HG03060 (cell line): Measurements from ENCODE around the gene RIMBP2.

ENCODE experiments used
- ATAC-seq: cut with Tn5 transposase; IDR thresholded peaks from one replicate; pipeline ENCODE4 v1.9.1; 2021; ENCODE audit warnings: low read depth, moderate number of reproducible peaks; ENCODE audit not compliant: unreplicated experiment

RIMBP2 gene

GRCh38 chr12:130556486-130557055 lies 159.5 kb downstream of the RIMBP2 start:
- ATAC-seq, result no peak

- no peak for ATAC-seq
These were observed 160.2 kb downstream of the RIMBP2 start for GRCh38 chr12:130555628-130556485.

GRCh38 chr12:130555221-130555620 lies 160.9 kb downstream of the RIMBP2 start:
- ATAC-seq, result no peak

- ATAC-seq, result no peak
These were observed 163.6 kb downstream of the RIMBP2 start for GRCh38 chr12:130552483-130552996.

- ATAC-seq, result no peak
These were observed 166.7 kb downstream of the RIMBP2 start for GRCh38 chr12:130549361-130549760.

GRCh38 chr12:130547480-130548155 lies 168.5 kb downstream of the RIMBP2 start:
- no peak for ATAC-seq

GRCh38 chr12:130546494-130546893 lies 169.6 kb downstream of the RIMBP2 start:
- ATAC-seq, result no peak

- no peak for ATAC-seq
These were observed 170.6 kb downstream of the RIMBP2 start for GRCh38 chr12:130545475-130545874.

- ATAC-seq, result no peak
These were observed 175.7 kb downstream of the RIMBP2 start for GRCh38 chr12:130540376-130540775.

- ATAC-seq, result no peak
These were observed 177.6 kb downstream of the RIMBP2 start for GRCh38 chr12:130538343-130539095.

GRCh38 chr12:130537655-130538054 lies 178.4 kb downstream of the RIMBP2 start:
- no peak for ATAC-seq

- ATAC-seq, result no peak
These were observed 179.0 kb downstream of the RIMBP2 start for GRCh38 chr12:130537051-130537450.

GRCh38 chr12:130530429-130530828 lies 185.7 kb downstream of the RIMBP2 start:
- ATAC-seq, result no peak

- ATAC-seq, result no peak
These were observed 186.3 kb downstream of the RIMBP2 start for GRCh38 chr12:130529781-130530180.

GRCh38 chr12:130527239-130527638 lies 188.9 kb downstream of the RIMBP2 start:
- ATAC-seq, result no peak

- no peak for ATAC-seq
These were observed 189.3 kb downstream of the RIMBP2 start for GRCh38 chr12:130526813-130527212.

- no peak for ATAC-seq
These were observed 190.5 kb downstream of the RIMBP2 start for GRCh38 chr12:130525384-130526172.

- ATAC-seq, result no peak
These were observed 191.3 kb downstream of the RIMBP2 start for GRCh38 chr12:130524759-130525158.

- no peak for ATAC-seq
These were observed 192.1 kb downstream of the RIMBP2 start for GRCh38 chr12:130523863-130524614.
